ENCODE data around the gene AP3B1.

AP3B1 gene

DNA sequence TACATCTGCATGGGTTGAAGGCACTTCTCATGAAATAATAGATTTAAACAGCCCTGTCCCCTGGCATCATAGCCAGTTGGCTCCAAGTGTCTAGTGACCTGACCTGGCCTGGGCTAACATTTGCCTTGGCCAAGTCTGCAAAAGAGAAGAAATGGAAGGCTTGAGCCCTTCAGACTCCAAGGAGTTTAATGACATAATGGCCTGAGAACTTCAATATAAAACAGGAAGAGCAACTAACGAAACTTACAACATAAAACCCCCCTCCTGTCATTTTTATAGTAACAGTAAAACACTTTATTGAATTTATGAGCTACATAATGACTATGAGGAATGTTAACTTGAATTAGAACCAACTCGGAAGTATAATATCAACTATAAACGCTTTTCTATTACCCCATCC, 299.6 kb downstream of the AP3B1 start:
- H3K4me1 ChIP-seq (ENCODE audit: control insufficient read depth, insufficient read depth, low read length), result peaks cover 29% of the 10 kb centered on the region
- peaks cover 30% of the 10 kb centered on the region for H3K27me3 ChIP-seq (ENCODE audit: control insufficient read depth, insufficient read depth, low read length)
- no peak overlapping the region for H3K27ac ChIP-seq (ENCODE audit: low read depth, low read length)
- no peak overlapping the region for H3K9ac ChIP-seq (ENCODE audit: low read length)
- no peaks in the 10 kb centered on the region for H3K9me3 ChIP-seq (ENCODE audit: control insufficient read depth, insufficient read depth, low read depth, low read length)
- H3K36me3 ChIP-seq (ENCODE audit: control insufficient read depth, insufficient read depth, low read length), result no peaks in the 10 kb centered on the region
- H3K4me3 ChIP-seq (ENCODE audit: low read depth, low read length), result no peak overlapping the region

DNA sequence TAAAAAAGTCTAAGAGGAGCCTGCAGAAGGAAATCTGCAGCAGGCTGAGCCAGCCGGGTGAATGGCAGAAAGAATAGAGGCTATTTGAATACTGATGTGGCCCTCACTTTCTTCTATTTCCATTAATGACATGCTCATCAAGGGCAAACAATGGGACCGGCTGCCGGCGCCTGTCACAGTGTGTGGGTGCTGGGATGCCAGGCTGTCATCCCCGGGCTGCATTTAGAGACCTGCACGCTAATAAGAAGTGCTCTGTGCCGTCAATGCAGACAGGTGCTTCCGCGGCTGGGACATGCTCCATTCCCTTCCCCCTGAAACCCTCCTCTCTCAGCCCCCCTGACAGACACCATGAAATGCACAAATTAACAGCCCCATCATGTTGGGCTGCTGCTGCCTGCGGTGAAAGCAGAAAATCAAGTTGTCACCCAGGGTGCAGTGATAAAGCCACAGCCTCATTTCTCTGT, 300.6 kb downstream of the AP3B1 start:
- Histone ChIP-seq H3K9me3 (ENCODE audit: control insufficient read depth, insufficient read depth, low read depth, low read length) (no peaks in the 10 kb centered on the region), H3K4me1 (ENCODE audit: control insufficient read depth, insufficient read depth, low read length) (peaks cover 32% of the 10 kb centered on the region), H3K27ac (ENCODE audit: low read depth, low read length) (no peak overlapping the region), H3K36me3 (ENCODE audit: control insufficient read depth, insufficient read depth, low read length) (no peaks in the 10 kb centered on the region), H3K9ac (ENCODE audit: low read length) (no peak overlapping the region), H3K4me3 (ENCODE audit: low read depth, low read length) (no peak overlapping the region), H3K27me3 (ENCODE audit: control insufficient read depth, insufficient read depth, low read length) (peaks cover 30% of the 10 kb centered on the region)

- Histone ChIP-seq H3K9me3 (ENCODE audit: control insufficient read depth, insufficient read depth, low read depth, low read length) (no peaks in the 10 kb centered on the region), H3K27me3 (ENCODE audit: control insufficient read depth, insufficient read depth, low read length) (peaks cover 30% of the 10 kb centered on the region), H3K4me3 (ENCODE audit: low read depth, low read length) (no peak overlapping the region), H3K4me1 (ENCODE audit: control insufficient read depth, insufficient read depth, low read length) (peaks cover 32% of the 10 kb centered on the region), H3K36me3 (ENCODE audit: control insufficient read depth, insufficient read depth, low read length) (no peaks in the 10 kb centered on the region), H3K9ac (ENCODE audit: low read length) (no peak overlapping the region), H3K27ac (ENCODE audit: low read depth, low read length) (no peak overlapping the region)
These were observed 301.2 kb downstream of the AP3B1 start for GRCh38 chr5:77993141-77993854.

- Histone ChIP-seq H3K27me3 (ENCODE audit: control insufficient read depth, insufficient read depth, low read length) (peaks cover 30% of the 10 kb centered on the region), H3K9me3 (ENCODE audit: control insufficient read depth, insufficient read depth, low read depth, low read length) (no peaks in the 10 kb centered on the region), H3K27ac (ENCODE audit: low read depth, low read length) (no peak overlapping the region), H3K9ac (ENCODE audit: low read length) (no peak overlapping the region), H3K4me3 (ENCODE audit: low read depth, low read length) (no peak overlapping the region), H3K4me1 (ENCODE audit: control insufficient read depth, insufficient read depth, low read length) (peaks cover 43% of the 10 kb centered on the region), H3K36me3 (ENCODE audit: control insufficient read depth, insufficient read depth, low read length) (no peaks in the 10 kb centered on the region)
These were observed 303.4 kb downstream of the AP3B1 start for GRCh38 chr5:77991084-77991483.

DNA sequence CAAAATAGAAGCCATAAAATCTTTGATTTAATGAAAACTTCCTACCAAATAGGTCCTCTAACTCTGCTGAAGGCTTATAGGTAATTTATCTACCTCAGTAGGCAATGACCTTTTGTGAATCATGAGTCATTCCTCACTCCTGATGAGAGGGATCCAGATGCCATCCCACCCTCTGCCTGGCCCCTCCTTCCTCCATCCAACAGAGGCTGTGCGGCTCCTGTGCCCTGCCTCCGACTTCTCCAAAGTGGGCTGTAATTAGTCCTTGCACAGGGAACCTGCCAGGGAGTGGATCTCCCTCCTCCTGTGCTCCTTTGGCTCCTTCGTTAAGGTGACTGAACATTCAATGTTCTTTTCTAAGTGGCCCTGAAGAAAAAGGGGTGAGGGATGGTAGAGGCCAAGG, 304.5 kb downstream of the AP3B1 start:
- no peaks in the 10 kb centered on the region for H3K9me3 ChIP-seq (ENCODE audit: control insufficient read depth, insufficient read depth, low read depth, low read length)
- H3K4me1 ChIP-seq (ENCODE audit: control insufficient read depth, insufficient read depth, low read length), result peaks cover 48% of the 10 kb centered on the region
- H3K9ac ChIP-seq (ENCODE audit: low read length), result no peak overlapping the region
- no peak overlapping the region for H3K27ac ChIP-seq (ENCODE audit: low read depth, low read length)
- H3K36me3 ChIP-seq (ENCODE audit: control insufficient read depth, insufficient read depth, low read length), result no peaks in the 10 kb centered on the region
- no peak overlapping the region for H3K4me3 ChIP-seq (ENCODE audit: low read depth, low read length)
- H3K27me3 ChIP-seq (ENCODE audit: control insufficient read depth, insufficient read depth, low read length), result peaks cover 19% of the 10 kb centered on the region

DNA sequence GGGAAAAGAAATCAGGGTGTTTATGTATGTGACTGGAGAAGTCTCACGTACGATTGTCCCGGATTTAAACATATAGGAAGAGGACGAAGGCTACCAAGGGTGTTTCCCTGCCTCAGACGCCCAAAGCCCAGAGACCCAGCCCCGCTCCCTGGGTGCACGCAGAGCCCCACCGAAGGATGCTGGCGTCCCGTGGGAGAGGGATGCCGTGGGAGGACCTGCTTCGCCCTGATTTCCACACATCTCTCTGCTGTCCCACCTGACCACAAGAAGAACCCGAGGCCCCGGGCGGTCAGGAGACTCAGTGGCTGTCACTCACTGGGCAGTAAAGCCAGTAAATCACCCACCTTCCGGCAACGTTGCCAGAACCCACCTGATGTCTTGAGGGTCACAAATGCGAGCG, 306.5 kb downstream of the AP3B1 start:
- H3K4me3 ChIP-seq (ENCODE audit: low read depth, low read length), result no peak overlapping the region
- no peak overlapping the region for H3K9ac ChIP-seq (ENCODE audit: low read length)
- peaks cover 51% of the 10 kb centered on the region for H3K4me1 ChIP-seq (ENCODE audit: control insufficient read depth, insufficient read depth, low read length)
- H3K27ac ChIP-seq (ENCODE audit: low read depth, low read length), result no peak overlapping the region
- no peaks in the 10 kb centered on the region for H3K9me3 ChIP-seq (ENCODE audit: control insufficient read depth, insufficient read depth, low read depth, low read length)
- H3K36me3 ChIP-seq (ENCODE audit: control insufficient read depth, insufficient read depth, low read length), result no peaks in the 10 kb centered on the region
- H3K27me3 ChIP-seq (ENCODE audit: control insufficient read depth, insufficient read depth, low read length), result peaks cover under 1% of the 10 kb centered on the region; the same call in 1 of the 2 replicates

DNA sequence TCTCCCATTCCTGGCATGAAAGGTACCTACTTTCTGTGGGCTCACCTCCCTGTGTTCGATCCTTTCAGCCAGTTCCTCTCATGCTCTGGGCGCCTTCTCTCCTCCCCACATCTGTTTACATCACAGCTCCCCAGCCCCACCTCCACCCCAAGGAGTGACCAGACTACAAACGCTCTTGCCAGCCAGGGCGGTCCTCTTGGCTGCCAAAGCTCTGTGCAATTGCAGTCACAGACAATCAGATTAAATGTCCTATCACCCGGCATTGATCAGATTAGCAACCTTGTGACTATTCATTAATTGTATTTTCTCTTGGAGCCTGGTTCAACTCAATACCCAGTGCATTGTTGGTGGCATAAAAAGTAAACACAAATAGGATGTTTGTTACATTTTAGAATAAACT, 307.2 kb downstream of the AP3B1 start:
- no peak overlapping the region for H3K9ac ChIP-seq (ENCODE audit: low read length)
- H3K27ac ChIP-seq (ENCODE audit: low read depth, low read length), result no peak overlapping the region
- peaks cover 50% of the 10 kb centered on the region for H3K4me1 ChIP-seq (ENCODE audit: control insufficient read depth, insufficient read depth, low read length)
- no peak overlapping the region for H3K4me3 ChIP-seq (ENCODE audit: low read depth, low read length)
- H3K27me3 ChIP-seq (ENCODE audit: control insufficient read depth, insufficient read depth, low read length), result no peaks in the 10 kb centered on the region
- no peaks in the 10 kb centered on the region for H3K36me3 ChIP-seq (ENCODE audit: control insufficient read depth, insufficient read depth, low read length)
- H3K9me3 ChIP-seq (ENCODE audit: control insufficient read depth, insufficient read depth, low read depth, low read length), result no peaks in the 10 kb centered on the region

DNA sequence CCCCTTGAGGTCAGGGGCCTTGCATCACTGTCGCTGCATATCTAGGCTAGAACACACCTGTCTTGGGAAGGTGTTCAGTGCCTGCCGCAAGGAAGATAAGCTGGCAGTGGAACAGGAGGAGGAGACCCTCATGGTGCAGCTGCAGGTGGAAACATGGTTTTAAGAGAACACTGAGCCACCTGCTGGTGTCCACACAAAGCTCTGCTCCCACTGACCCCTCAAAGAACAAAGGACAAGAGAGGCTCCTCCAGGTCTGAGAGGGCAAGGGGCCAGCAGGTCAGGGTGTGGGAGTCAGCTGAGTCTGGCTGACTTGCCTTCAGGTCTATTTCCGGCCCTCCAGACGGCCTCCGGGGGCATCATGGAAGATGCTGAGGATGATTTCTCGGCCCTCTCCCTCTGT, 308.2 kb downstream of the AP3B1 start:
- H3K4me1 ChIP-seq (ENCODE audit: control insufficient read depth, insufficient read depth, low read length), result peaks cover 48% of the 10 kb centered on the region
- H3K27ac ChIP-seq (ENCODE audit: low read depth, low read length), result no peak overlapping the region
- H3K27me3 ChIP-seq (ENCODE audit: control insufficient read depth, insufficient read depth, low read length), result no peaks in the 10 kb centered on the region
- H3K36me3 ChIP-seq (ENCODE audit: control insufficient read depth, insufficient read depth, low read length), result no peaks in the 10 kb centered on the region
- H3K4me3 ChIP-seq (ENCODE audit: low read depth, low read length), result no peak overlapping the region
- H3K9me3 ChIP-seq (ENCODE audit: control insufficient read depth, insufficient read depth, low read depth, low read length), result peaks cover 2% of the 10 kb centered on the region; the same call in 1 of the 2 replicates
- H3K9ac ChIP-seq (ENCODE audit: low read length), result no peak overlapping the region

DNA sequence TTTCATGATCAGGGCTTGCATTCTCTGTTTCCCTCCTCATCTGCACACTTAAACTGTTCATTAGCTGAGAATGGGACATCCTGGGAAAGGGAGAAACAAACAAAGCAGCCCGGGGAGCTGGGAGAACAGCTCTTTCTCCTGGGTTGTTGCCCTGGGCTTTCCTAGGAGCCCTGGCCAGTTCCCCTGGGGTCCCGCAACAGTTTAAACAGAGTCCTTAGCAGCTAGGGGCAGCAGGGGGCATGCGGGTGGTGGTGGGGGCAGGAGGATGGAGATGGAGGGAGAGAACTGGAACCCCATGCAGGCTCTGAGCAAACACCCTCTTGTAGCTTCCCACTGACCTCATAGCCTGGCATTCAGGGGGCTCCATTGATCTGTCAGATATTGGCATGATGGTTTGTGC, 309.3 kb downstream of the AP3B1 start:
- Histone ChIP-seq H3K4me1 (ENCODE audit: control insufficient read depth, insufficient read depth, low read length) (peaks cover 39% of the 10 kb centered on the region), H3K9me3 (ENCODE audit: control insufficient read depth, insufficient read depth, low read depth, low read length) (peaks cover 2% of the 10 kb centered on the region; the same call in 1 of the 2 replicates), H3K4me3 (ENCODE audit: low read depth, low read length) (no peak overlapping the region), H3K36me3 (ENCODE audit: control insufficient read depth, insufficient read depth, low read length) (no peaks in the 10 kb centered on the region), H3K9ac (ENCODE audit: low read length) (no peak overlapping the region), H3K27me3 (ENCODE audit: control insufficient read depth, insufficient read depth, low read length) (peaks cover under 1% of the 10 kb centered on the region; the same call in 1 of the 2 replicates), H3K27ac (ENCODE audit: low read depth, low read length) (no peak overlapping the region)

DNA sequence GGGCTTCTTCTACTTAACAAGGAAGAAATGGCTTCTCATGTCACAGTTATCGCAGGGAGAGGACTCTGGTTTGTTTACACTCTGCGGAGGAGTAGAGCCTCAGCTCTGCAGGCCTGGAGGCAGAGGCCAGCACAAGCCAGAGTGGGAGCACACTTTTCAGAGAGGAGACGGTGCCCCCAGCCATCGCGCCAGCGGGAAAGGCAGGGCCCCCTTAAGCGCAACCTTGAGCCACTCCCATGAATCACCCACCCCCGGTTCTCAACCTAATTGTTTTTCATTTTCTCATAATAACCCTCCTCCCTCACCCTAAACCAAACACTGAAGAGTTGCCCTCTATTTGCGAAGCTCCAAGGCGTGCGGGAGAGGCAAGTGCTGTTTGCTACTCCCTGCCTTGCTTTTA, 309.9 kb downstream of the AP3B1 start:
- no peak overlapping the region for H3K9ac ChIP-seq (ENCODE audit: low read length)
- peaks cover 33% of the 10 kb centered on the region for H3K4me1 ChIP-seq (ENCODE audit: control insufficient read depth, insufficient read depth, low read length)
- peaks cover 2% of the 10 kb centered on the region; the same call in 1 of the 2 replicates for H3K27me3 ChIP-seq (ENCODE audit: control insufficient read depth, insufficient read depth, low read length)
- no peak overlapping the region; the same call in 1 of the 2 replicates for H3K4me3 ChIP-seq (ENCODE audit: low read depth, low read length)
- peaks cover 2% of the 10 kb centered on the region; the same call in 1 of the 2 replicates for H3K9me3 ChIP-seq (ENCODE audit: control insufficient read depth, insufficient read depth, low read depth, low read length)
- H3K27ac ChIP-seq (ENCODE audit: low read depth, low read length), result no peak overlapping the region
- no peaks in the 10 kb centered on the region for H3K36me3 ChIP-seq (ENCODE audit: control insufficient read depth, insufficient read depth, low read length)

- no peak overlapping the region for H3K27ac ChIP-seq (ENCODE audit: low read depth, low read length)
- H3K36me3 ChIP-seq (ENCODE audit: control insufficient read depth, insufficient read depth, low read length), result no peaks in the 10 kb centered on the region
- no peak overlapping the region for H3K9ac ChIP-seq (ENCODE audit: low read length)
- peaks cover 5% of the 10 kb centered on the region; the same call in 1 of the 2 replicates for H3K27me3 ChIP-seq (ENCODE audit: control insufficient read depth, insufficient read depth, low read length)
- peaks cover 2% of the 10 kb centered on the region; the same call in 1 of the 2 replicates for H3K9me3 ChIP-seq (ENCODE audit: control insufficient read depth, insufficient read depth, low read depth, low read length)
- no peak overlapping the region for H3K4me3 ChIP-seq (ENCODE audit: low read depth, low read length)
- peaks cover 33% of the 10 kb centered on the region for H3K4me1 ChIP-seq (ENCODE audit: control insufficient read depth, insufficient read depth, low read length)
These were observed 310.9 kb downstream of the AP3B1 start for GRCh38 chr5:77983482-77984199.
